HG02763 (cell line): ENCODE measurements around the gene PTX4.

ENCODE experiments used
- ATAC-seq: cut with Tn5 transposase; IDR thresholded peaks from one replicate; pipeline ENCODE4 v1.9.1; 2021; ENCODE audit warnings: mild to moderate bottlenecking, moderate library complexity; ENCODE audit not compliant: unreplicated experiment

The PTX4 gene

GRCh38 chr16:1465567-1465915 is 23.2 kb downstream of the PTX4 start:
- ATAC-seq: no peak

- ATAC-seq: no peak
These were observed 23.7 kb downstream of the PTX4 start for GRCh38 chr16:1464894-1465566.

GRCh38 chr16:1464196-1464893 is 24.4 kb downstream of the PTX4 start:
- ATAC-seq: no peak

GRCh38 chr16:1461146-1461545 is 27.6 kb downstream of the PTX4 start:
- ATAC-seq: no peak

GRCh38 chr16:1460602-1461138 is 28.1 kb downstream of the PTX4 start:
- no peak for ATAC-seq

GRCh38 chr16:1459967-1460366 is 28.8 kb downstream of the PTX4 start:
- ATAC-seq: no peak

GRCh38 chr16:1458977-1459341 is 29.8 kb downstream of the PTX4 start:
- no peak for ATAC-seq

- no peak for ATAC-seq
These were observed 30.3 kb downstream of the PTX4 start for GRCh38 chr16:1458336-1458976.

- ATAC-seq: no peak
These were observed 31.1 kb downstream of the PTX4 start for GRCh38 chr16:1457489-1458245.

GRCh38 chr16:1456951-1457350 is 31.8 kb downstream of the PTX4 start:
- no peak for ATAC-seq

- no peak for ATAC-seq
These were observed 33.3 kb downstream of the PTX4 start for GRCh38 chr16:1455190-1456171.

- no peak for ATAC-seq
These were observed 34.2 kb downstream of the PTX4 start for GRCh38 chr16:1454561-1454960.

GRCh38 chr16:1453316-1453715 is 35.4 kb downstream of the PTX4 start:
- ATAC-seq: no peak

GRCh38 chr16:1452530-1452929 is 36.2 kb downstream of the PTX4 start:
- ATAC-seq: no peak

- ATAC-seq: no peak
These were observed 36.9 kb downstream of the PTX4 start for GRCh38 chr16:1451702-1452392.

GRCh38 chr16:1450841-1451240 is 37.9 kb downstream of the PTX4 start:
- no peak for ATAC-seq

GRCh38 chr16:1450218-1450617 is 38.5 kb downstream of the PTX4 start:
- ATAC-seq: no peak

- no peak for ATAC-seq
These were observed 39.4 kb downstream of the PTX4 start for GRCh38 chr16:1449201-1449788.

GRCh38 chr16:1448536-1449116 is 40.1 kb downstream of the PTX4 start:
- no peak for ATAC-seq
